GM12891 (cell line): ENCODE measurements around the gene CFAP210.
"Not testable (repeated sequence)": the region's sequence is repeated elsewhere in the genome, so short reads cannot be mapped to it uniquely, and the experiment has no call there.

Experiments used
- DNase-seq: peaks from one replicate; pipeline ENCODE4 v3.0.0; 2011; ENCODE audit warnings: low spot score; ENCODE audit not compliant: insufficient read length
- FAIRE-seq: peaks from 2 replicates; lab custom pipeline; 2011; peaks lifted over from hg19 to GRCh38; lab: Jason Lieb, UNC
- PAX5 ChIP-seq: IDR thresholded peaks from 2 replicates; pipeline ENCODE4 v1.6.1; 2011; ENCODE audit warnings: low read length, moderate library complexity, mild to moderate bottlenecking; ENCODE audit not compliant: insufficient read depth, severe bottlenecking
- POLR2A ChIP-seq: IDR thresholded peaks from 2 replicates; pipeline ENCODE4 v1.6.1; 2011; ENCODE audit warnings: low read depth, low read length, control low read depth
- POLR2AphosphoS5 ChIP-seq: IDR thresholded peaks from 2 replicates; pipeline ENCODE4 v1.6.1; 2011; ENCODE audit warnings: low read depth, low read length, control low read depth
- POU2F2 ChIP-seq: IDR thresholded peaks from 2 replicates; pipeline ENCODE4 v1.6.1; 2011; ENCODE audit warnings: low read depth, mild to moderate bottlenecking, control low read depth, low read length, moderate library complexity
- SPI1 ChIP-seq: IDR thresholded peaks from 2 replicates; pipeline ENCODE4 v1.6.1; 2011; ENCODE audit warnings: low read depth, low read length, control low read depth
- TAF1 ChIP-seq: IDR thresholded peaks from 2 replicates; pipeline ENCODE4 v1.6.1; 2011; ENCODE audit warnings: low read depth, low read length, control low read depth

Gene CFAP210

GRCh38 chr2:169711751-169712509 is 17.7 kb upstream of the CFAP210 start:
- DNase-seq (no peak), FAIRE-seq (peak; percentile 33)
- TF ChIP-seq POLR2A (no peak), PAX5 (no peak), POU2F2 (no peak), POLR2AphosphoS5 (no peak), SPI1 (no peak), TAF1 (no peak)

GRCh38 chr2:169709981-169710380 is 15.8 kb upstream of the CFAP210 start:
- FAIRE-seq: no peak
- TF ChIP-seq PAX5: no peak
- no peak for TF ChIP-seq TAF1
- no peak for TF ChIP-seq SPI1
- no peak for TF ChIP-seq POU2F2
- no peak for TF ChIP-seq POLR2A
- no peak for TF ChIP-seq POLR2AphosphoS5

GRCh38 chr2:169709331-169709730 is 15.1 kb upstream of the CFAP210 start:
- TF ChIP-seq POLR2A (no peak), POU2F2 (no peak), POLR2AphosphoS5 (no peak), TAF1 (no peak), SPI1 (no peak), PAX5 (no peak)
- FAIRE-seq (no peak), DNase-seq (no peak)

More at GRCh38 chr2:169709981-169710380, 15.8 kb upstream of the CFAP210 start:
- no peak for DNase-seq

GRCh38 chr2:169707626-169708025 is 13.4 kb upstream of the CFAP210 start:
- TF ChIP-seq POLR2AphosphoS5 (no peak), PAX5 (no peak), SPI1 (no peak), POU2F2 (no peak), POLR2A (no peak), TAF1 (no peak)
- DNase-seq (no peak), FAIRE-seq (no peak)

GRCh38 chr2:169705927-169706326 is 11.7 kb upstream of the CFAP210 start:
- DNase-seq (no peak), FAIRE-seq (no peak)

GRCh38 chr2:169704160-169704708 is 10.0 kb upstream of the CFAP210 start:
- TF ChIP-seq PAX5 (no peak), POLR2A (no peak), POLR2AphosphoS5 (no peak), POU2F2 (no peak), SPI1 (no peak), TAF1 (no peak)
- FAIRE-seq (peak; percentile 52), DNase-seq (no peak)

More at GRCh38 chr2:169705927-169706326, 11.7 kb upstream of the CFAP210 start:
- TF ChIP-seq PAX5 (no peak), POU2F2 (no peak), TAF1 (no peak), POLR2AphosphoS5 (no peak), SPI1 (no peak), POLR2A (no peak)

- no peak for FAIRE-seq
- TF ChIP-seq POLR2AphosphoS5 (no peak), SPI1 (no peak), POLR2A (no peak), TAF1 (no peak), PAX5 (no peak), POU2F2 (no peak)
- no peak for DNase-seq
Measured at GRCh38 chr2:169702996-169703395, 8.8 kb upstream of the CFAP210 start.

- DNase-seq, FAIRE-seq: not testable (repeated sequence)
Measured at GRCh38 chr2:169699173-169699572, 5.0 kb upstream of the CFAP210 start.

GRCh38 chr2:169696381-169696780 is 2.2 kb upstream of the CFAP210 start:
- no peak for FAIRE-seq
- TF ChIP-seq TAF1 (no peak), POLR2A (no peak), SPI1 (no peak), PAX5 (no peak), POLR2AphosphoS5 (no peak), POU2F2 (no peak)
- no peak for DNase-seq

- no peak for DNase-seq
Measured at GRCh38 chr2:169694894-169695260, 672 bp upstream of the CFAP210 start.

More at GRCh38 chr2:169694894-169695260, 672 bp upstream of the CFAP210 start:
- no peak for FAIRE-seq
- TF ChIP-seq POLR2AphosphoS5: no peak
- TF ChIP-seq TAF1: no peak
- TF ChIP-seq SPI1: no peak
